HEK293 (cell line): ENCODE results near the gene RGS11.

Experiments used
- CTCF ChIA-PET: fragments of 350-600 bp; formaldehyde crosslinking; extraction: SDS; loops from one replicate; lab custom pipeline; 2021; ENCODE audit warnings: antibody characterized with exemption; lab: Yijun Ruan, JAX
- POLR2A ChIA-PET: fragments of 300-600 bp; formaldehyde crosslinking; extraction: SDS; loops from one replicate; lab custom pipeline; 2020; ENCODE audit warnings: antibody characterized with exemption, inconsistent platforms; lab: Yijun Ruan, JAX
- H3K27ac ChIP-seq: fragments of 200-500 bp; sonication (Bioruptor generic); 2 replicates; pipeline ENCODE4 v1.5.1; 2014; ENCODE audit warnings: low read depth, low read length, control low read depth, inconsistent platforms; ENCODE audit errors: extremely low read depth
- H3K36me3 ChIP-seq, 2 experiments: fragments of 200-500 bp in 1 of 2; sonication (Bioruptor generic) in 1 of 2; 1 replicate in 1 of 2; 2 replicates in 1 of 2; pipeline ENCODE4 v1.5.1; 2014 to 2017; ENCODE audit warnings: inconsistent platforms in 2 of 2, low read length in 2 of 2; ENCODE audit not compliant: control insufficient read depth in 2 of 2, insufficient read depth in 1 of 2
- H3K4me1 ChIP-seq: fragments of 200-500 bp; sonication (Bioruptor generic); 2 replicates; pipeline ENCODE4 v1.5.1; 2014; ENCODE audit warnings: mild to moderate bottlenecking, low read length, inconsistent platforms; ENCODE audit not compliant: control insufficient read depth, insufficient read depth
- H3K4me3 ChIP-seq: 2 replicates; pipeline ENCODE4 v1.5.1; 2011; ENCODE audit warnings: low read depth, mild to moderate bottlenecking, control low read depth, low read length, moderate library complexity
- H3K9me3 ChIP-seq: fragments of 200-500 bp; sonication (Bioruptor generic); 2 replicates; pipeline ENCODE4 v1.5.1; 2014; ENCODE audit warnings: low read depth, low read length, inconsistent platforms; ENCODE audit not compliant: control insufficient read depth, insufficient read depth
- PRDM10 ChIP-seq: fragments of 450-650 bp; formaldehyde crosslinking; IDR thresholded peaks from 2 replicates; pipeline ENCODE4 v1.5.1; 2016; ENCODE audit warnings: missing biosample characterization, missing genetic modification characterization
- REPIN1 ChIP-seq: fragments of 450-650 bp; formaldehyde crosslinking; IDR thresholded peaks from 2 replicates; pipeline ENCODE4 v1.5.1; 2017; ENCODE audit warnings: missing biosample characterization, missing genetic modification characterization, low read depth
- ZBTB49 ChIP-seq: fragments of 450-650 bp; formaldehyde crosslinking; IDR thresholded peaks from 2 replicates; pipeline ENCODE4 v1.5.1; 2016; ENCODE audit warnings: missing biosample characterization, missing genetic modification characterization, low read depth
- ZBTB6 ChIP-seq: fragments of 450-650 bp; formaldehyde crosslinking; IDR thresholded peaks from 2 replicates; pipeline ENCODE4 v1.5.1; 2017; ENCODE audit warnings: missing biosample characterization, missing genetic modification characterization
- ZFHX2 ChIP-seq: fragments of 450-650 bp; formaldehyde crosslinking; conservative IDR thresholded peaks from 2 replicates; pipeline ENCODE4 v1.5.1; 2016; ENCODE audit warnings: missing biosample characterization, missing genetic modification characterization
- ZNF202 ChIP-seq: fragments of 450-650 bp; formaldehyde crosslinking; IDR thresholded peaks from 2 replicates; pipeline ENCODE4 v1.5.1; 2016; ENCODE audit warnings: missing biosample characterization, missing genetic modification characterization, borderline replicate concordance
- ZNF324 ChIP-seq: fragments of 450-650 bp; formaldehyde crosslinking; IDR thresholded peaks from 2 replicates; pipeline ENCODE4 v1.5.1; 2016; ENCODE audit warnings: missing biosample characterization, missing genetic modification characterization
- ZNF488 ChIP-seq: fragments of 450-650 bp; formaldehyde crosslinking; IDR thresholded peaks from 2 replicates; pipeline ENCODE4 v1.5.1; 2016; ENCODE audit warnings: missing biosample characterization, missing genetic modification characterization
- ZNF518A ChIP-seq: fragments of 450-650 bp; formaldehyde crosslinking; conservative IDR thresholded peaks from 2 replicates; pipeline ENCODE4 v1.5.1; 2016; ENCODE audit warnings: low read depth, missing biosample characterization, missing genetic modification characterization
- ZNF544 ChIP-seq: fragments of 450-650 bp; formaldehyde crosslinking; IDR thresholded peaks from 2 replicates; pipeline ENCODE4 v1.5.0; 2017; ENCODE audit warnings: missing biosample characterization, missing genetic modification characterization
- ZNF549 ChIP-seq: fragments of 450-650 bp; IDR thresholded peaks from 2 replicates; pipeline ENCODE4 v1.5.1; 2018; ENCODE audit warnings: missing biosample characterization, missing genetic modification characterization, mild to moderate bottlenecking, inconsistent platforms, moderate library complexity
- ZNF626 ChIP-seq: fragments of 450-650 bp; sonication (Bioruptor Pico); formaldehyde crosslinking; IDR thresholded peaks from 2 replicates; pipeline ENCODE4 v1.5.1; 2018; ENCODE audit warnings: missing biosample characterization, missing genetic modification characterization, inconsistent platforms
- ZNF707 ChIP-seq: fragments of 450-650 bp; formaldehyde crosslinking; IDR thresholded peaks from 2 replicates; pipeline ENCODE4 v1.5.1; 2016; ENCODE audit warnings: missing biosample characterization, missing genetic modification characterization
- ZNF777 ChIP-seq: fragments of 450-650 bp; formaldehyde crosslinking; IDR thresholded peaks from 2 replicates; pipeline ENCODE4 v1.5.1; 2017; ENCODE audit warnings: missing biosample characterization, missing genetic modification characterization, borderline replicate concordance
- ZNF792 ChIP-seq: fragments of 450-650 bp; formaldehyde crosslinking; IDR thresholded peaks from 2 replicates; pipeline ENCODE4 v1.5.1; 2016; ENCODE audit warnings: missing biosample characterization, missing genetic modification characterization

Gene RGS11

GRCh38 chr16:311725-312124 lies 36.0 kb upstream of the RGS11 start:
- H3K4me1 ChIP-seq = no peaks in the 10 kb centered on the region
- no peak for TF ChIP-seq ZNF626 (tag by site-specific recombination)
- TF ChIP-seq ZBTB6 (tag by site-specific recombination) = no peak
- no peak for TF ChIP-seq ZBTB49 (tag by site-specific recombination)
- TF ChIP-seq ZNF488 (tag by site-specific recombination) = no peak
- no peak for TF ChIP-seq ZNF707 (tag by site-specific recombination)
- no peak for TF ChIP-seq ZNF324 (tag by site-specific recombination)
- TF ChIP-seq ZNF202 = no peak
- TF ChIP-seq ZNF549 (tag by site-specific recombination) = no peak
- TF ChIP-seq PRDM10 (tag by site-specific recombination) = no peak
- no peak for TF ChIP-seq ZFHX2 (tag by site-specific recombination)
- TF ChIP-seq ZNF792 (tag by site-specific recombination) = no peak
- TF ChIP-seq ZNF518A (tag by site-specific recombination) = no peak
- TF ChIP-seq ZNF777 (tag by site-specific recombination) = no peak
- no peak for TF ChIP-seq REPIN1
- no peak for TF ChIP-seq ZNF544 (tag by site-specific recombination)
- H3K9me3 ChIP-seq = no peaks in the 10 kb centered on the region
- no peak overlapping the region for H3K4me3 ChIP-seq
- peaks cover 0 to 65% of the 10 kb centered on the region in 2 experiments; a peak in 2 of 3 replicates for H3K36me3 ChIP-seq
- POLR2A ChIA-PET = no interaction called here
- no peak overlapping the region for H3K27ac ChIP-seq
- CTCF ChIA-PET = no interaction called here
